K562 (cell line): ENCODE measurements around the gene NELFE. TPM values are rescaled to one million over a fixed set of nuclear protein-coding genes. Genes with fewer than 3 reads are reported as not detected.

Experiments used
- BCOR ChIP-seq: fragments of 450-650 bp; IDR thresholded peaks from 2 replicates; pipeline ENCODE4 v1.6.1; 2016
- CBX8 ChIP-seq: fragments of 200-600 bp; sonication (generic); IDR thresholded peaks from 2 replicates; pipeline ENCODE4 v1.6.1; 2012; ENCODE audit warnings: borderline replicate concordance, mixed run types, low read depth, mild to moderate bottlenecking, moderate library complexity, mixed read lengths, low read length, control low read depth, inconsistent platforms; ENCODE audit not compliant: poor library complexity, severe bottlenecking; ENCODE audit errors: extremely low read depth
- CHD4 ChIP-seq: fragments of 200-600 bp; sonication (generic); IDR thresholded peaks from 3 replicates; pipeline ENCODE4 v1.6.1; 2012; ENCODE audit warnings: low read depth, mild to moderate bottlenecking, mixed read lengths, low read length, inconsistent platforms; ENCODE audit not compliant: insufficient read depth, insufficient replicate concordance, poor library complexity, severe bottlenecking
- DLX4 ChIP-seq: fragments of 250-450 bp; sonication (Bioruptor Pico); IDR thresholded peaks from 2 replicates; pipeline ENCODE4 v1.6.1; 2021; ENCODE audit warnings: mild to moderate bottlenecking
- GMEB1 ChIP-seq: fragments of 250-450 bp; sonication (Bioruptor Pico); IDR thresholded peaks from 2 replicates; pipeline ENCODE4 v1.4.0; 2020; ENCODE audit warnings: mild to moderate bottlenecking
- HDAC6 ChIP-seq: IDR thresholded peaks from 2 replicates; pipeline ENCODE4 v1.6.1; 2012; ENCODE audit warnings: low read depth, mild to moderate bottlenecking, control low read depth, inconsistent platforms, low read length, moderate library complexity
- MBD2 ChIP-seq: sonication (generic); IDR thresholded peaks from 2 replicates; pipeline ENCODE4 v1.6.1; 2016; ENCODE audit warnings: low read depth, borderline replicate concordance
- MYNN ChIP-seq, 2 experiments: sonication (generic); formaldehyde crosslinking in 1 of 2; IDR thresholded peaks; 2 replicates each; pipeline versions ENCODE4 v1.5.0 to v1.6.1; 2016 to 2020; ENCODE audit warnings: antibody characterized with exemption in 1 of 2, missing genetic modification reagents in 1 of 2
- NFATC3 ChIP-seq: fragments of 450-650 bp; IDR thresholded peaks from 2 replicates; pipeline ENCODE4 v1.6.1; 2017; ENCODE audit warnings: mild to moderate bottlenecking
- NR2C1 ChIP-seq, 2 experiments: fragments of 450-650 bp; IDR thresholded peaks; 2 replicates each; pipeline ENCODE4 v1.6.1; 2017; ENCODE audit warnings: mild to moderate bottlenecking in 2 of 2, antibody characterized with exemption in 1 of 2, inconsistent platforms in 1 of 2, missing compliant biosample characterization in 1 of 2, missing genetic modification characterization in 1 of 2
- PHF8 ChIP-seq: fragments of 200-600 bp; sonication (generic); IDR thresholded peaks from 2 replicates; pipeline ENCODE4 v1.6.1; 2012; ENCODE audit warnings: mixed run types, mild to moderate bottlenecking, inconsistent platforms, low read length, moderate library complexity, borderline replicate concordance
- POLR2A ChIP-seq: fragments of 450-650 bp; conservative IDR thresholded peaks from 2 replicates; pipeline ENCODE4 v1.6.1; 2016
- PTBP1 ChIP-seq: fragments of 200-400 bp; formaldehyde crosslinking; IDR thresholded peaks from 2 replicates; pipeline ENCODE4 v1.6.1; 2017; ENCODE audit warnings: low read depth, low read length
- ZBTB5 ChIP-seq: fragments of 450-650 bp; IDR thresholded peaks from 2 replicates; pipeline ENCODE4 v1.6.1; 2017; ENCODE audit warnings: antibody characterized with exemption
- ZNF253 ChIP-seq: fragments of 250-450 bp; sonication (Bioruptor Pico); conservative IDR thresholded peaks from 2 replicates; pipeline ENCODE4 v1.6.1; 2021; ENCODE audit warnings: mild to moderate bottlenecking
- ZNF384 ChIP-seq: IDR thresholded peaks from 2 replicates; pipeline ENCODE4 v1.6.1; 2012; ENCODE audit warnings: low read depth, low read length, improper control_type of control experiment
- ZNF518B ChIP-seq: fragments of 250-450 bp; sonication (Bioruptor Pico); IDR thresholded peaks from 2 replicates; pipeline ENCODE4 v1.5.0; 2021; ENCODE audit warnings: mild to moderate bottlenecking, moderate library complexity
- ZNF583 ChIP-seq: fragments of 250-450 bp; sonication (Bioruptor Pico); IDR thresholded peaks from 2 replicates; pipeline ENCODE4 v1.4.0; 2020
- polyA plus RNA-seq, 8 experiments: library from polyadenylated mRNA; depleted of rRNA in 4 of 8; stranded (reverse) in 5 of 8; unstranded in 3 of 8; fragments of >200 nt; fragmentation: Nextera tagmentation in 2 of 8; fragmentation: Illumina TruSeq in 1 of 8; extraction: Ambion mirVana in 2 of 8; extraction: Trizol in 1 of 8; gene quantifications; 2 replicates each; pipeline versions ENCODE4 v1.2.1 to v1.2.3, GENCODE V29; 2011 to 2014; ENCODE audit warnings: inconsistent platforms in 1 of 8, missing spikeins in 1 of 8
- total RNA-seq, 7 experiments: library from RNA; depleted of rRNA in 6 of 7; stranded (reverse); fragments of >200 nt in 6 of 7; fragmentation: Illumina TruSeq in 2 of 7; extraction: Trizol in 2 of 7; gene quantifications; 2 replicates each; pipeline versions ENCODE4 v1.2.1 to v1.2.3, GENCODE V29; 2011 to 2021; ENCODE audit warnings: low replicate concordance in 1 of 7

Gene NELFE
- total and polyA plus RNA-seq, 9 of the 15 experiments (the other 6 are each of a cell fraction or from before 2014, with no cell fraction given) = 15.2 to 157 (median 91.5) TPM

GRCh38 chr6:31958741-31959739, at the start of gene NELFE, which contains the start of gene SKIC2 (continued):
- TF ChIP-seq ZNF253 (0 out of 2 replicates have a peak, but pooled peaks have one; percentile 42), ZNF384 (peak; percentile 53; the same call in 1 of the 2 replicates), ZNF518B (CRISPR knock-in tag) (no peak), DLX4 (CRISPR knock-in tag) (no peak), CHD4 (no peak), MYNN (IDR thresholded peaks at IDR 0.05) (no peak; the same call in 1 of the 2 replicates), MYNN (CRISPR knock-in tag; IDR thresholded peaks at IDR 0.05) (no peak), ZNF583 (CRISPR knock-in tag) (peak; percentile 94), GMEB1 (peak; percentile 78), POLR2A (peak; percentile 73), NFATC3 (no peak), ZBTB5 (no peak), MBD2 (peak; percentile 86), PHF8 (peak; percentile 91; the same call in 1 of the 2 replicates), CBX8 (no peak), PTBP1 (no peak; the same call in 1 of the 2 replicates), BCOR (peak; percentile 53), NR2C1 (IDR thresholded peaks at IDR 0.05) (peak; percentile 100), NR2C1 (tag; IDR thresholded peaks at IDR 0.05) (peak; percentile 100), HDAC6 (no peak)
